Measurements from ENCODE around the gene SLC15A3. TPM values are rescaled to one million over a fixed set of nuclear protein-coding genes. Genes with fewer than 3 reads are reported as not detected.

The SLC15A3 gene
- polyA plus RNA-seq, 10 donors, result 16.3 to 32.1 (median 24.4) TPM

GRCh38 chr11:60947700-60948099 lies 4.3 kb downstream of the SLC15A3 start:
- DNase-seq, result peak in 1 of 3 donors; percentile 29

- DNase-seq, result no peak
These were observed 5.2 kb downstream of the SLC15A3 start for GRCh38 chr11:60946601-60947264.

GRCh38 chr11:60945295-60945667 lies 6.7 kb downstream of the SLC15A3 start:
- DNase-seq, result no peak

GRCh38 chr11:60944490-60945294 lies 7.3 kb downstream of the SLC15A3 start:
- no peak for DNase-seq

DNA sequence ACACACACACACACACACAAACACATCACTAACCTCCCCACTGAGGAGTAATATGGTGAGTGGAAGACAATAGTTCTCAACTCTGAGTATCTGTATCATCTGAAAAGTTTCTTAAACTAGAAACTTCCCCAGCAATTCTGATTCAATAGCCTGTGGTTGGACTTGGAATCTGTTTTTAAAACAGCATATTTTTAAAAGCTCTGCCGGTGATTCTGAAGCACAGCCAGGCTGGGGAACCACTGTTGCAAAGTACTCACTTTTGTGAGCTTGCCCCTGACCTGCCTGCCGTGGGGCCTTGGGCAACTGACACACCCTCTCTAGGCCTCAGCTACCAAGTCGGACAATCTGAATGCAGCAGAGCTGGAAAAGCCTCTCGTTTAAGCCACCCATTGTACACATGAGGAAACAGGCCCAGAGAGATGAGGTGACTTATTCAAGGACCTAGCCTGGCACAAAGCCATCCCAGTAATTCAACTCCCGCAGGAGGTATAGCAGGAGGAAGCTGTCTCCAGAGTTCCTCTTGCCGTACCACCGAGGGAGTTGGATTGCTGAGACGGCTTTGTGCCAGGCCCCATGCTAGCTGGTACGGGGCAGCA lies 8.9 kb downstream of the SLC15A3 start:
- DNase-seq, result no peak

- no peak for DNase-seq
These were observed 9.8 kb downstream of the SLC15A3 start for GRCh38 chr11:60942219-60942618.

GRCh38 chr11:60941371-60942119 lies 10.4 kb downstream of the SLC15A3 start:
- DNase-seq, result no peak

GRCh38 chr11:60939855-60940254 lies 12.1 kb downstream of the SLC15A3 start:
- DNase-seq, result no peak

GRCh38 chr11:60939301-60939700 lies 12.7 kb downstream of the SLC15A3 start:
- no peak for DNase-seq

DNA sequence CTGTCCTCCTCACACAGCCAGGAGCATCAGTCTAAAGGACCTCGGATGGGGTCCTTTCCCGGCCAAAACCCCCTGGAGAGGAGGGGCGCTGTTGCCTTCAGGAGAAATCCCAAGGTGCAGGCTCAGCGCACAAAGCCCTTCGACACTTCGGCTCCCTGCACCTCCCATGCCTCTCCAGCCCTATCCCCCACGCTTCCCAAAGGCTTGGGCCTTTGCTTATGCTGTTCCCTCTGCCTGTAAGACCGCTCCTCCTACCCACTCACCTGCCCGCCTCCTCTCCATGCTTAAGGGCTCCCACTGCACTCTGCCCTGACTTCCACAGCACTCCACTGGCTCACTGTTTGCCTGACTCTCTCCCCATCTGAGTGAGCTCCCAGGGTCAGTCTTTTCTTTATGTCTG lies 13.5 kb downstream of the SLC15A3 start:
- no peak for DNase-seq

- DNase-seq, result no peak
These were observed 14.2 kb downstream of the SLC15A3 start for GRCh38 chr11:60937811-60938210.

DNA sequence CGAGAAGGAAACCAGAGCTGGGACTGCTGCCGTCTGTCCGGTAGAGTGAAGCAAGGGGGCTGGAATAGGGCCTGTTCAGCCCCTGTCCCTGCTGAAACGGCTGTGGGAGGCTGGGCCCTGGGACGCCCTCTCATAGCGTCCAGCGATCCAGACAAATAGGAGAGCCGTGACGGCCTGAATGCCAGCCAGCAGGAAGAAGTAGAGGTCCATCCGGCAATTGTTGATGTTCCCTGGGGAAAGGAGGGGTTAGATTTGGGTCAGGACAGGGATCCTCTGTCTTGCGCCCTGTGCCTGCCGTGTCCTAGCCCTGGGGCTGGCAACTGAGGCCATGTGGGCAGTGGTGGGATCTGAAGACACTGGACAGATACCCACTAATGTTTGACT lies 14.8 kb downstream of the SLC15A3 start:
- no peak for DNase-seq

DNA sequence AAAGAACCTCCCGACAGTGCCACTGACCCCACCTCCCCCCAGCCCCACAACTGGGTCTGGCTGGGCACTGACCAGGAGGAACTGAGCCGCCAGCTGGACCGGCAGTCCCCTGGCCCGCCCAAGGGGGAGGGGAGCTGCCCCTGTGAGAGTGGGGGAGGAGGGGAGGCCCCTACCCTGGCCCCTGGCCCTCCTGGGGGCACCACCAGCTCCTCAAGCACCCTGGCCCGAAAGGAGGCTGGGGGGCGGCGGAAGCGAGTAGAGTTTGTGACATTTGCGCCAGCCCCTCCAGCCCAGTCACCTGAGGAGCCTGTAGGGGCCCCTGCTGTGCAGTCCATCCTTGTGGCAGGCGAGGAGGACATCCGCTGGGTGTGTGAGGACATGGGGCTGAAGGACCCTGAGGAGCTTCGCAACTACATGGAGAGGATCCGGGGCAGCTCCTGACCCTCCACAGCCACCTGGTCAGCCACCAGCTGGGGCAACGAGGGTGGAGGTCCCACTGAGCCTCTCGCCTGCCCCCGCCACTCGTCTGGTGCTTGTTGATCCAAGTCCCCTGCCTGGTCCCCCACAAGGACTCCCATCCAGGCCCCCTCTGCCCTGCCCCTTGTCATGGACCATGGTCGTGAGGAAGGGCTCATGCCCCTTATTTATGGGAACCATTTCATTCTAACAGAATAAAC lies 15.4 kb downstream of the SLC15A3 start:
- DNase-seq, result no peak

DNA sequence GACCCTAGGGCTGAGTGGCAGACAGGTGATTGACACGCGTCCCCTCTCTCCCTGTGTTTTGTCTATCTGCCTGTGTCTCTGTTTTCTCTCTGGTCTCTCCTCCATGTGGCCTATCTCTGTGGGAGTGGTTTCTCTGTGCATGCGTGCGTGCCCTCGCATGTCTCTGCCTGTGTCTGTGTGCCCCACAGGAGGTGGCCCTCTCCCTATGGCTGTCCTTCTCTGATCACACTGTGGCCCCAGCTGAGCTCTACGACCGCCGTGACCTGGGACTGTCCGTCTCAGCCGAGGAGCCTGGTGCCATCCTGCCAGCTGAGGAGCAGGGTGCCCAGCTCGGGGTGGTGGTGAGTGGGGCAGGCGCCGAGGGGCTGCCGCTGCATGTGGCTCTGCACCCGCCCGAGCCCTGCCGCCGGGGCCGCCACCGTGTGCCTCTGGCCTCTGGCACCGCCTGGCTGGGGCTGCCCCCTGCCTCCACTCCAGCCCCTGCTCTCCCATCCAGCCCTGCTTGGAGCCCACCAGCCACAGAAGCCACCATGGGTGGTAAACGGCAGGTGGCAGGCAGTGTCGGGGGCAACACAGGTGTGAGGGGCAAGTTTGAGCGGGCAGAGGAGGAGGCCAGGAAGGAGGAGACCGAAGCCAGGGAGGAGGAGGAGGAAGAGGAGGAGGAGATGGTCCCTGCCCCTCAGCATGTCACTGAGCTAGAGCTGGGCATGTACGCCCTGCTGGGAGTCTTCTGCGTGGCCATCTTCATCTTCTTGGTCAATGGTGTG lies 16.1 kb downstream of the SLC15A3 start:
- no peak for DNase-seq

DNA sequence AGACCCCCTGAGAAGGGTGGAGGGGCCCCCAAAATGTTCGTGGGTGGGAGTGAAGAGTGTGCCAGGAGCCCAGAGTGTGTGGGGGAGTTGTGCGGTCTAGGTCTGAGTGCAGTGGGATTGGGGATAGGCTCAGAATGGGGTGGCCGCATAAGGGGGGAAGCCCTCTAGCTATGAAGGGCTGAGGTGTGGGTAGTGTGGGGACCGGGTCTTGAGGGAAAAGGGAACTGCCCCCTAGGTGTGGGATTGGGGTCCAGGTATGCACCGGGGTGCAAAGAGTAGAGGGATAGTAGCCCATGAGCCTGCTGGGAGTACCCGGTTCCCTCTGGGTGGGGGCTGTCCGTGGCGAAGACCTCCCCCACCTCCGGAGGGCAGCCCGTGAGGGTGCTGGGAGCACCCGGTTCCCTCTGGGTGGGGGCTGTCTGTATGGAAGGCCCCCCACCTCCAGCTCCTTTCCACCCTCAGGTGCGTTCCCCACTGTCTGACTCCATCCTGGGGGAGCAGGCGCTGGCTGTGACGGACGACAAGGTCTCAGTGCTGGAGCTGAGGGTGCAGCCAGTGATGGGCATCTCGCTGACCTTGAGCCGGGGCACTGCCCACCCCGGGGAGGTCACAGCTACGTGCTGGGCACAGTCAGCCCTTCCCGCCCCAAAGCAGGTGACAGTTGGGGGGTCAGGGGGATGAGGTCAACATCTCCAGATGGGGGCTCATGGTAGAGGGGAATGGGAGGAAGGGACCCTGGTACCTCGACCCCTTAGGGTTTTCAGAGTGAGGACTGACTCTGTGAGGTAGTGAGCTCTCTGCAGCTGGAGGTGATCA lies 17.0 kb downstream of the SLC15A3 start:
- no peak for DNase-seq

DNA sequence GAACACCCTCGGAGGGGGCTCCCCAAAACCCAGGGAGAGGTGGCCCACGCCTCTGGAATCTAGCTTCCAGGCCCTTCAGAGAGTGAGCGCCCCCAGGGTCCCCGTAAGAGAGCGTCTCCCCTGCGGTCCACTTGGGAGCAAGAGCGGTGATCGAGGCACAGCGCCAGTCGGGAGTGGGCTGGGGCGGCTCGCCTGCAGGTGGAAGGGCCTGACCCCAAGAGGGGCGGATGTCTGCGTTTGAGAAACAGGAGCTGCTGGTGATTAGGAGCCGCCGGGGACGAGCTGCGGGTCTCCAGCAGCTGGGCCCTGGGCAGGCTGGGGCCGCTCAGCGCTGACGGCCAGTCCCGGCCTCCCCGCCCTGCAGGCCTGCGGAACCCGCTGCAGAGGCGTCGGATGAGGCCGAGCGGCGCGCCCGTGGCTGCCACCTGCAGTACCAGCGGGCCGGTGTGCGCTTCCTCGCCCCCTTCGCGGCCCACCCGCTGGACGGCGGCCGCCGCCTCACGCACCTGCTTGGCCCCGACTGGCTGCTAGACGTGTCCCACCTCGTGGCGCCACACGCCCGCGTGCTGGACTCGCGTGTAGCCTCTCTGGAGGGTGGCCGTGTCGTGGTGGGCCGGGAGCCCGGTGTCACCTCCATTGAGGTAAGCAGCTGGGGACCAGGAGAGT lies 17.7 kb downstream of the SLC15A3 start:
- DNase-seq, result no peak

DNA sequence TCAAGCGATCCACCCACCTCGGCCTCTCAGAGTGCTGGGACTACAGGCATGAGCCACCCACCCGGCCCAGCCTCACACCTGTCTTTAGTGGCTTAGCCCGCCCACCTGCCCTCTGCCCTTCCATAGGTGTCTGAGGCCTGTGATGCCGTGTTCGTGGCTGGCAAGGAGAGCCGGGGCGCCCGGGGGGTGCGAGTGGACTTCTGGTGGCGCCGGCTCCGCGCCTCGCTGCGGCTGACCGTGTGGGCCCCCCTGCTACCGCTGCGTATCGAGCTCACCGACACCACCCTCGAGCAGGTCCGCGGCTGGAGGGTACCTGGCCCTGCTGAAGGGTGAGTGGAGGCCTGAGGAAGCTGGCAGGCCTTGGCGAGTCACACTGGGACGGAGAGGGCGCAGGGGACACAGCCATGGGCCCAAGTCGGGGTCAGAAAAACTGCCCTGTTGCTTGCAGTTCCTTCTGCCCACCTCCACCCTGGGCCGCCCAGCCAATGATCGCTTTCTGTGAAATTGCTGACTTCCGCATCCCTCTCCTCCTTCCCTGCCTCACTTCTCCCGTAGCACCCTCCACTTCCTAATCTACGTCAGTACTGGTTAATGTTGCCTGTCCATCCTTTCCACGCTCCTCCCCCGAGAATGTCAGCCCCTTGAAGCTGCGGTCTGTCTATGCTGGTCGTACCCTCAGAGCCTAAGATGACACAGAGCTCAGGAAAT lies 18.4 kb downstream of the SLC15A3 start:
- DNase-seq, result no peak

GRCh38 chr11:60932605-60933356 lies 19.2 kb downstream of the SLC15A3 start:
- DNase-seq, result no peak

All from muscle of back (tissue), 11 donors.